ENCODE results near the gene CEP126.
A peak's percentile ranks its signal among the peaks of the same experiment; 100 is the strongest.

The CEP126 gene

GRCh38 chr11:101914738-101915426 lies at the start of gene CEP126:
CEP126 (plus strand) TSS chr11:101915010; CDS start chr11:101915285, 275 bp downstream.
- peak; percentile 86 for DNase-seq (ENCODE audit: low read depth)

GRCh38 chr11:101866619-101867491 lies 48.0 kb upstream of the CEP126 start:
- no peak for DNase-seq (ENCODE audit: low read depth)

- DNase-seq (ENCODE audit: low read depth), result no peak
These were observed 46.9 kb upstream of the CEP126 start for GRCh38 chr11:101867951-101868350.

- DNase-seq (ENCODE audit: low read depth), result no peak
These were observed 44.3 kb upstream of the CEP126 start for GRCh38 chr11:101870510-101870909.

- no peak for DNase-seq (ENCODE audit: low read depth)
These were observed 42.5 kb upstream of the CEP126 start for GRCh38 chr11:101872171-101872882.

GRCh38 chr11:101880222-101880621 lies 34.6 kb upstream of the CEP126 start:
- DNase-seq (ENCODE audit: low read depth), result no peak

GRCh38 chr11:101881586-101881985 lies 33.2 kb upstream of the CEP126 start:
- no peak for DNase-seq (ENCODE audit: low read depth)

GRCh38 chr11:101885631-101886030 lies 29.2 kb upstream of the CEP126 start:
- no peak for DNase-seq (ENCODE audit: low read depth)

- no peak for DNase-seq (ENCODE audit: low read depth)
These were observed 25.0 kb upstream of the CEP126 start for GRCh38 chr11:101889767-101890166.

GRCh38 chr11:101894505-101894904 lies 20.3 kb upstream of the CEP126 start:
- no peak for DNase-seq (ENCODE audit: low read depth)

- no peak for DNase-seq (ENCODE audit: low read depth)
These were observed 7.0 kb upstream of the CEP126 start for GRCh38 chr11:101907815-101908214.

GRCh38 chr11:101909087-101909486 lies 5.7 kb upstream of the CEP126 start:
- DNase-seq (ENCODE audit: low read depth), result no peak

GRCh38 chr11:101912823-101913284 lies 2.0 kb upstream of the CEP126 start:
- DNase-seq (ENCODE audit: low read depth), result no peak

GRCh38 chr11:101913656-101914055 lies 1.2 kb upstream of the CEP126 start:
- DNase-seq (ENCODE audit: low read depth), result no peak

- no peak for DNase-seq (ENCODE audit: low read depth)
These were observed 471 bp upstream of the CEP126 start for GRCh38 chr11:101914341-101914737.

- no peak for DNase-seq (ENCODE audit: low read depth)
These were observed 1.0 kb downstream of the CEP126 start for GRCh38 chr11:101915791-101916291.

- DNase-seq (ENCODE audit: low read depth), result no peak
These were observed 1.6 kb downstream of the CEP126 start, which contains the start of gene ANGPTL5 for GRCh38 chr11:101916422-101916821. ANGPTL5 (minus strand) TSS chr11:101916522; CDS start chr11:101907909, 8,613 bp downstream.

- no peak for DNase-seq (ENCODE audit: low read depth)
These were observed 2.4 kb downstream of the CEP126 start for GRCh38 chr11:101917226-101917625.

GRCh38 chr11:101920992-101921391 lies 6.2 kb downstream of the CEP126 start:
- no peak for DNase-seq (ENCODE audit: low read depth)

- no peak for DNase-seq (ENCODE audit: low read depth)
These were observed 8.7 kb downstream of the CEP126 start for GRCh38 chr11:101923554-101923953.

- DNase-seq (ENCODE audit: low read depth), result no peak
These were observed 14.6 kb downstream of the CEP126 start for GRCh38 chr11:101929294-101929915.

GRCh38 chr11:101931692-101932091 lies 16.9 kb downstream of the CEP126 start:
- DNase-seq (ENCODE audit: low read depth), result no peak
